ENCODE measurements around the gene ASIC2. TPM values are rescaled to one million over a fixed set of nuclear protein-coding genes. Genes with fewer than 3 reads are reported as not detected.

Gene ASIC2
- polyA plus RNA-seq, 3 donors: 0.10 TPM; not detected in 2

DNA sequence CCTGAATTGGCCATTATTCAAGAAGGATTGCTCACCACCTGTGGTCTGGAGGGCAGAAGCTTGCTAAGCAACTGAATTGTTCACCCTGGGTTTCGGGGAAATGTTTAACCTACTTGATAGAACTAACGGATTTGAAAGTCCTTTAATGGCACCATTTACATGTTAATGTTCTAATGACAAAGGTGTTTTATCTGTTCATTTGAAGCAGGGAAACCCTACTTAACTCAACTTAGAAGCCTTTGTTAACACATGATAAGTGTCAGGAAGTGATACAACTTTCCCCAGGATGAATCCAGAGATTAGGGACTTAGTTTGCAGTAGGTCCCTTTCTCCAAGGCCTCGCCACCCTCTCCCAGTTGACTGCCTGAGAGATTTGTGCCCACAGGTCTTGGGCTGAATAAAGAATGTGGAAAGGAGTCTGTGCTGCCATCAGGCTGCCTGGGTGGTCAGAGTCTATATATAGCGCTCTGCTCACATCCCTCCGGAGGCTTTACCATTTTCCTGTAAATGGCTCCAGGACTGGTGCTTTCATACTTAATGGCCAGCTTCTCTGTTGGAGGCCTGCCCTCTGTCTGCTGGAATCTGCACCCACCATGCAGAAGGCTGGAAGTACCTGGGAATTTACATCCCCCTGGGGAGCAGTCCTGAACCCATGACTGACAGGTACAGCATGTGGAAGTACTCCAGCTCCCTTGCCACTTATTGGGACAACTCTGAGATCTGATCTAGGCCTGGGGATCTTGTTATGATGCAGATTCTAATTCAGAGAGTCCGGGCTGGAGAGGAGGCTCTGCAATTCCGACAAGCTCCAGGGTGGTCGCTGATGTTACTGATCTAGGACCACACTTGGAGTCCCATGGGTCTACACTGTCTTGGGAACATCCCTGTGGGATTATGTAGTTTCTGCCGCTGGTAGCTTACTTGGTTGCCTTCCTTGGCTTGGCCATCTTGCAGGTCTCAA is 99.9 kb downstream of the ASIC2 start:
- H3K27ac ChIP-seq (ENCODE audit: low read depth, low read length): no peak overlapping the region
- WGBS, 3 donors: 40 to 67% (median 60%) methylated on average over 9 of the region's 9 CpGs

DNA sequence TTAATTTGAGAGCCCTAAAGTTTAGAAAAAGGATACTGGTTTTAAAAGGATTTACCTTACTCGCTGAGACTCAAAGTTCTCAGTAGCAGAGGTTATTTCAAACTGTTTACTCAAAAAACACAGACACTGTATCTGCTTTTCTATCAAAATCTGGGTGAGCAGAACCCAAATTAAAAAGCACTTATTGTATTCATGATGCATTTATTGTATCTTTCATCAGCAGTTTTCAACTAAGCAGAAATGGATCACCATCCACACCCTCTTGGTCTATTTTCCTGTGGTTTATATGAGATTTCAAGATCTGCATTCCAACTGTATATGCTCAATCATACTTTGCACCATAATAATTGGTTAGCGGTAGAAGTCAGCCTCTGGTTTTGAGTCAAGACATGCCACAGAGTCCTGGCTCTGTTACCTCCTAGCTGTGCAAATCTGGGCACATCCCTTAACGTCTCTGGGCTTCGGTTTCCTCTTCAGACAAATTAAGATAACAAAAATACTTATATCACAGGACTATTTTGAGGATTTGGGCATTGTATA is 109.5 kb downstream of the ASIC2 start:
- WGBS, 3 donors: 67 to 85% (median 77%) methylated on average over 4 of the region's 4 CpGs
- H3K27ac ChIP-seq (ENCODE audit: low read depth, low read length): no peak overlapping the region

DNA sequence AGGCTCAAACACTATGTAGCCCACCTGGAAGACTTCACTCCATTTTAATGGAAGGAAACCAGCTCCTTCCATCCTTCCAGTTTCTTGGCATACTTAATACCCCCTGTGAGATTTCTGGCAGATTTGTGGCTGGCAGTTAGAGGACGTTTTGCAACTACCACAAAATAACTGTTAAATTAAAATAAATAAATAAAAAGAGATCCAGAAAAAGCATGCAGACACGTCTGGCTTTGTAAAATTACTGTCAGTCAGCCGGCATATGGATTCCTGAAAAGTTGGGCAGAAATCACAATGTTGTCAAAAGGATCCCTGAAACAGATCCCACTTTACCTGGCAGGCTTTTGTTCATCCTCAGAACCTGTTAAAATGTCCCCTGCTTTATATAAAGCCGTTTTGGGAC is 113.9 kb downstream of the ASIC2 start:
- 49 to 62% (median 52%) methylated on average over 4 of the region's 4 CpGs for WGBS, 3 donors
- no peak overlapping the region for H3K27ac ChIP-seq (ENCODE audit: low read depth, low read length)

DNA sequence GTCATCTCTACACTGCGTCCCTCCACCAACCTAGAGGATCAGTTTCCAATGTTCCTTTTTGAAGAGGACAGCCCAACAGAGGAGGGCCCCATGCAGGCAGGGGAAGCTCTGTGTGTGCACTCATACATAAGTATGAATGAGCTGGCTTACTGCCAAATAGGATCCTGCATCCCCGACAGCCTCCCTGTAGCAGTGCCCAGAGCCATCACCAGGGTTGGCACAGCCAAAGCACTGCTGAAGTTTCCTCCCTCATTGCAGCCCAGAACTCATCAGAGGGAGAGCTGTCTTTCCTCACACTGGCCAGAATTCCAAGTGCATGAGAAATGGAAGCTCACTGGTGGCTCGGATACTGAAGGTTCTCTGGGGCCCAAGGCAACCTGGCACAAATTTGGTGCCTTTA is 114.4 kb downstream of the ASIC2 start:
- H3K27ac ChIP-seq (ENCODE audit: low read depth, low read length): no peak overlapping the region
- 64 to 68% (median 67%) methylated on average over 3 of the region's 3 CpGs for WGBS, 3 donors

DNA sequence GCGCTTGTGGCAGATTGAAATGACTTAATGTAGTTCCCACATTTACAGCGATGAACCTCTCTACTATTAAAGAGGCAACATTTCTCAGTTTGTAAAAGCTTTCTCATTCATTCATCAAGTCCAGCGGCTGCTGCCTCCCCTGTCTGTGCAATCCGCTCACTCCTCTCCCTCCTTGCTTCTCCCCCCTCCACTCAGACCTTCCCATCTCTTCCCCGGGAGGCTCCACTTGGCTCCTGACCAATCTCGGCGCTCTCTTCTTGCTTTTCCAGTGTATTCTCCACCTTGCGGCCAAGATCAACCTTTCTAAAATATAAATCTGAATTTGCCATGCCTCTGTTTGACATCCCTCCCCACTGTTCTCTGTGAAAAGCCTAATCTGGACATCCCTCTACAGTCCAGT is 117.5 kb downstream of the ASIC2 start:
- no peak overlapping the region for H3K27ac ChIP-seq (ENCODE audit: low read depth, low read length)
- 48 to 57% (median 51%) methylated on average over 8 of the region's 8 CpGs for WGBS, 3 donors

DNA sequence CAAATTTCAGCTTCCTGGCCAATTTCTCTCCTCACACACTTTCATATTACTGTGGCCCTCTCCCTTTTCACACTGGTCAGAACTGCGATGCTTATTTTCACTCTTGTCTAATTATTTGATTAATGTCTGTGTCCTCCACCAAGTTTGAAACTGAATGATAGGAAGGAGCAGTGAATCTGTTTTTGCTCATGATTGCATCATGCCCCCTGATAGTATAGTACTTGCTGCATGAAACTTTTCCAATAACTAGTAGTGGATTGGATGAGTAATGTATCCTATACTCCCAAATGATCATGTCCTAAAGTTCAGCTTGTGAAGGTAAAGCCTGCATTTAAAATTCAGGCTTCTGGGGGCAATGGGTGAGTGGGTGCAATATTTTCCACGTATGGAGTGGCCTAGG is 121.2 kb downstream of the ASIC2 start:
- no peak overlapping the region for H3K27ac ChIP-seq (ENCODE audit: low read depth, low read length)
- WGBS, 3 donors: 53 to 59% (median 56%) methylated on average over 2 of the region's 2 CpGs

DNA sequence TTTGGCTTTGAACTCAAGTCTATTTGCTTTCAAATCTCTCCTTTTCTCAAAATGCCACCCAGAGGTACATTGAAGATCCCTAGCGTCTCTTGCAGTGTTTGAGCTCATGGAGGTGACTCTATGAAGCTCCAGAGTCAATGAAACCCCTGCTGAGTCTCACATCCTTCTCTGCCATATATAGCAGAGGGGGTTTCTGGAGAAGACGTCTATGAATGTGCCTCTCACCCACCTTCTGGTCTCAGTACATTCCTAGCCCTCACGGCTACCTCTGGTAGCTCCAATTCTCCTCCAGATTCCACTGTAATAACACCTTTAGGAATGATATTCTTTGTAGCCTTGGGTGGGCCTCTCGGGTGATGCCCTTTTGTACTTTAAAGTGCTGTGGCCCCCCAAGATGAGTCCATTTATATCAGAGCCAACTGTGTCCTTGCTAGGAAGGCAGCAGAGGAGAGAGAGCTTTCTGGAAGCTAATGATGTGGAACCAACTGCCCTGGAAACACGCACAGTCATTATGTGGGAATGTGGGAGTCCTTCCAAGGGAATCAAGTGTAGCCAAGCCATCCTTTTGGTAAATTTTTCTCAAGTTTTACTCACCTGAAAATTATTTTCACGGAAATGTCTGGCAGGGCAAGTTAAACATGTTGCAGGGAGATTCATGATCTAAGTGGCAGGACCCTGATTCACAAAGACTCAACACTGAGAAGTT is 123.4 kb downstream of the ASIC2 start:
- no peak overlapping the region for H3K27ac ChIP-seq (ENCODE audit: low read depth, low read length)
- 61 to 75% (median 71%) methylated on average over 6 of the region's 6 CpGs for WGBS, 3 donors

DNA sequence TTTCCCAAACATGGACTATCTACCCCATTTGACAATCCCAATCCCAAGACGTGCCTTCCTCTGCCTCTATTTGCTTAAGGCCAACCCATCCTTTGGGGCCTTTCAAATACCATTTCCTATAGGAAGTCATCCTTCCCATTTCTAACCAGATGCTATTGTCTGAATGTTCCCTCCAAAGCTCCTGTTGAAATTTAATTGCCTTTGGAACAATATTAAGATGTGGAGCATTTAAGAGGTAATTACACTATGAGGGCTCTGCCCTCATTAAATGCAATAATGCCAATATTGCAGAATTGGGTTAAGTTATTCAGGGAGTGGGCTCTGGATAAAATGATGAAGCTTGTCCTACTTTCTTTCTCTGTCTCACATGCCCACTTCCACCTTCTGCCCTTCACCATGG is 125.4 kb downstream of the ASIC2 start:
- WGBS, 3 donors: 46 to 55% (median 46%) methylated on average over 1 of the region's 1 CpG

DNA sequence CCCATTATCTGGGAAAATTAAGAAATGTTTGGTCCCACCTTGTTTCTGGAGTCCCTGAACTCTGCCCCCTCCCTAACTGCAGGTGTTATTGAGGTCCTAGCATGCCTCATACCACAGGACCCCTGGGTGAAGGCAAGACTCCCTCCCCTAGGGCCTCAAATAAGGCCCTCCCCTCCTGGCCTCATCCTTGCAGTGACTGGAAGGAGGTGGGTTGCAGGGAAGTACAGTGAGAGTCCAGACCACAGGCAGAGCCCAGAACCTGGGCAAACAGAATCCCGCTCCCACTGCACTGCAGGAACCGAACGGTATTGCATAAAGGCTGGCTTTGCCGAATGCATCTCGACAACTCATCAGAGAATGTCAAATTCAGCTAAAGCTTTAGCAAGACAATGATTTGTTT is 126.6 kb downstream of the ASIC2 start:
- WGBS, 3 donors: 72 to 85% (median 79%) methylated on average over 5 of the region's 5 CpGs
- no peak overlapping the region for H3K27ac ChIP-seq (ENCODE audit: low read depth, low read length)

More for the DNA sequence above, 125.4 kb downstream of the ASIC2 start:
- no peak overlapping the region for H3K27ac ChIP-seq (ENCODE audit: low read depth, low read length)

DNA sequence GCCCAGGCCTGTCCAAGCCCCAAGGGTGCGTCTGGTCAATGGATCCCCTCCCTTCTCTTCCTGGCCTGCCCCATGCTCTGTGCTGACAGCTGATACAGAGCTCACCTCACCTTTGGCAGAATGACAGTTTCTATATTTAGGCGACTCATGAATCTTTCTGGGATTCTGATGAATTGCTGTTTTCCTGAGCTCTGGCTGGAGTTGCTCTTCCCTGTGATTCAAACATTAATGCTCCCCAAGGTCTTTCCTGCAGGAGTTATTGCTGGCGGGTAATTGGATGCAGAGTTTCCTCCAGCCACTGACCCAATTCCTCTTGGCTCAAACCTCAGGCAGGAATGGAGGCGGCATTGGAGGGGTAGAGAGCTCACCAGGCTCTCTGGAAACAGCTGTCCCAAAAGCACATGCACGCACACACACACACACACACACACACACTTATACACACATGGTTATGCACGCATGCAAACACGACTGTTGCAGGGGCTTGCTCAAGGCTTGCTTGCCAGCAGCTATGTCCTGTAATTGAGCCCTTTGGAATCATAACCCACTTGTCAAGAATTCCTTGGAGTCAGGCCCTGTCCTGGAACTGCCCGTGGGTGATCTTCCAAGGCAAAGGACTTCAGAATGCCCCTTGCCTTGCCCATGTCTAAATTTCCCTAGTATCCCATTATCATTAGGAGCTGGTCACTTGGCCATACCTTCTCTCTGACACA is 128.8 kb downstream of the ASIC2 start:
- H3K27ac ChIP-seq (ENCODE audit: low read depth, low read length): no peak overlapping the region
- 43 to 52% (median 49%) methylated on average over 8 of the region's 8 CpGs for WGBS, 3 donors

DNA sequence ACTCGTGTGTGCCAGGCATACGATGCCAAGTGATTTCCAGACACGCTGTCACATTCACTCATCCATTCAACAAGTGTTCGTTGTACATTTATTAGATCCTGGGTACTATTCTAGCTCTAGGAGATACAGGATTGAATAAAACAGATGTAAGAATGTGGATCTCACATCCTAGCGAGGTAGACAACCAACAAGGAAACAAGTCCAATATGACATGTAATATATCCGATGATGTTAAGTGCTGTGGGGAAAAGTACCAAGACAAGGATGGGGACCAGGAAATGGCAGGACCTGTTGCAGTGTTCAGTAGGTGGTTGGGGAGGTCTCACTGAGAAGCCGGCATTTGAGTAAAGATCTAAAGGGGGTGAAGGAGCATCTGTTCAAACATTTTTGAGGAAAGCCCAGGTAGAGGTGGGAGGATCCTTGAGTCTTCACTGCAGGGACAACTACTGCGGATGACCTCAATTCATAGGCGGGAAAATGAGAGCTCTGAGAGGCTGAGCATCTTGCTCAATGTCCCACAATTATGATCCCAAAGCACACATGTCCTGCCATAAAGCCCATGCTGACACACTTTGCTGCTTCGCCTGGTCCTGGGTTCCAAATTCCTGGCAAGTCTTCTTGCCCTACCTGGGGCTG is 129.4 kb downstream of the ASIC2 start:
- no peak overlapping the region for H3K27ac ChIP-seq (ENCODE audit: low read depth, low read length)
- 68 to 84% (median 78%) methylated on average over 10 of the region's 10 CpGs for WGBS, 3 donors

DNA sequence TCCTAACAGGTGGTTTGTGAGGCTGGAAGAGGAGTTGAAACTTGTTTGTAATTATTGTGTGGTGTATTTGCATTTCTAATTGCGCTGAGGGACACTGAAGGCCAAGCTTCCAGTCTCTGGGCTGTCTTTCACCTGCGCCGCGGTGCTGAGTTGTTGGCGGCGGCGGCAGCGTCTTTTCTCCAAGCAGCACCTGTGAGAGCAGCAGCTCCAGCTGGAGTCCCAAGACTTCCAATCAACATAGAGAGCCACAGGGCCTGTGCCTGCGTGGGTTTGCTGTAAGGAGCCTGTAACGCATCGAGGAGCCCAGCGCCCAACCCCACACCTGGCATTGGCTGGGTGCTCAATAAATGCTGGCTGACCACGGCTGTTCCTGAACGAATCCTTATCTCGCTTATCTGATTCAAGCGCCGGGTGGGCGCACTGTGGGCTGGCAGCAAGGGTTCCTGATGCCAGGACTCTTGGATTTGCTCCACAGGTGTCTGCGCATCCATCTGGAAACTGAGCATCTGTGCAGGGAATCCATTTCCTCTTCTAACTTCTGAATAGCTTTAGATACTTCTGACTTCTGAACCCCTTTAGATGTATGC is 138.1 kb downstream of the ASIC2 start:
- 53 to 79% (median 76%) methylated on average over 19 of the region's 19 CpGs for WGBS, 3 donors
- H3K27ac ChIP-seq (ENCODE audit: low read depth, low read length): no peak overlapping the region

DNA sequence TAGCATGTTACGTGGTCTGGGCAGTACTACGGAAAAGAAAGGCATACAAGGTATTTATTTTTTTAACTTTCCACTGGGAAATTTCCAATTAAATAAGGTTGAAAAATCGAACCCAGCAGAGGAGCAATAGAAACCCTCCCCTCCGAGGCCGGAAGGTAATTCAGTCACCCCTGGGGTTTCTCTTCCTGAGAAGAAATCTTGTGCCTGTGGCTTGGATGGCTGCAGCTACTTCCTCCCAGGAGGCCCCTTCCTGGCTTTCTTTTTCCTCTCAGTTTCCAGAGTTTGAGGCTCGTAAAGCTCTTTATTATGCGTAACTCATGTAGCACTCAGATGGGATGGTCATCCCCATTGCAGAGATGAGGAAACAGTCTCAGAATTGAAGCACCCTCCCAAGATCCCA is 140.3 kb downstream of the ASIC2 start:
- 29 to 47% (median 30%) methylated on average over 7 of the region's 7 CpGs for WGBS, 3 donors
- no peak overlapping the region for H3K27ac ChIP-seq (ENCODE audit: low read depth, low read length)

DNA sequence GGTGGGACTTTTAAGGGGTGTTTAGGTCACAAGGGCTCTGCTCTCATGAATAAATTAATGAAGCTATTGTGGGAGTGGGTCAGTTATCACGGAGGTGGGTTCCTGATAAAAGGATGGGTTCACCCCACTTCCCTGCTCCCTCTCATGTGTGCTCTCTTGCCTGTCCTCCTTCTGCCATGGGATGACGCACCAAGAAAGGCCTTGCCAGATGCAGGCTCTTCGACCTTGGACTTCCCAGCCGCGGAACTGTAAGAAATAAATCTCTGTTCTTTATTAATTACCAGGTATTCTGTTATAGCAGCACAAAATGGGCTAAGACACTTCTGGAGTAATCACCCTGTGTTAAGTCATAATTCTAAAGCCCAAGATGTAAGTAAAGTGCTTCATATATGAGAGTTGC is 141.5 kb downstream of the ASIC2 start:
- WGBS, 3 donors: 69 to 99% (median 86%) methylated on average over 5 of the region's 5 CpGs
- no peak overlapping the region for H3K27ac ChIP-seq (ENCODE audit: low read depth, low read length)

DNA sequence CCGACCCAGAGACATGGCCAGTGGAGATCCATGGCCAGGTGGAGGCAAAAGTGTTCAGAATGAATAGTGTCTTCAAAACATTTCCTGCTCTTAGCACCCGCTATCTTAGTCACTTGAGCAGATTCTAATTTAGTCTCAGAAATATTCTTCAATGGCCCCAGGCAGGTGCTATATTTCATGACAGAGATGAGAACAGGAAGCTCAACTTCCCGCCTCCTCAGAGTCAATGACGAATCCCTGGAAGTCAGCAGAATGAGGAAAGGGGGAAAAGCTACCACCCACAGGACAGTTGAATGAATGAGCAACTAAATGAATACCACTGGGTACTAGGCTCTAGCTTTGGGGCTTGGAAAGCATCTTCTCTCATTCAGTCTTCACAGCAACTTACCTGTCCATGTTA is 147.2 kb downstream of the ASIC2 start:
- H3K27ac ChIP-seq (ENCODE audit: low read depth, low read length): no peak overlapping the region
- WGBS, 3 donors: 65 to 68% (median 66%) methylated on average over 4 of the region's 4 CpGs

DNA sequence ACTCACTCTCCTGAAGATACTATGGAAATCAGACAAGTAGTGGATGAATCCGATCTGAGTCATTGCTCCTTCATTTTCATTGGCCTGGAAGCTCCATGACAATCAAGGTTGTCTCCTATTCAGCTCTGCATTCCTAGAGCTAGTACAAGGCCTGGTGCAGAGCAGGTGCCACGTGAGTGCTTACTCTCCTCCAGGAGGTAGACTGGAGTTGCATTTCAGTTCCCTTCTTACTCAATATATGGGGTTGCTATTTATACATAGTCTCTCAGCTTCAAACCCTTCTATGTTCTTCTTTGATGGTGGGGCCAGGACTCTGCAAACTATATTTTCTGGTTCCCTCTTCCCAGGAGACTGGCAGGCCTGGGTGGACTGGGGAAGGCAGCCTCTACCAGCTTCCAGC is 148.3 kb downstream of the ASIC2 start:
- no peak overlapping the region for H3K27ac ChIP-seq (ENCODE audit: low read depth, low read length)
- WGBS, 3 donors: 57 to 84% (median 77%) methylated on average over 2 of the region's 2 CpGs

DNA sequence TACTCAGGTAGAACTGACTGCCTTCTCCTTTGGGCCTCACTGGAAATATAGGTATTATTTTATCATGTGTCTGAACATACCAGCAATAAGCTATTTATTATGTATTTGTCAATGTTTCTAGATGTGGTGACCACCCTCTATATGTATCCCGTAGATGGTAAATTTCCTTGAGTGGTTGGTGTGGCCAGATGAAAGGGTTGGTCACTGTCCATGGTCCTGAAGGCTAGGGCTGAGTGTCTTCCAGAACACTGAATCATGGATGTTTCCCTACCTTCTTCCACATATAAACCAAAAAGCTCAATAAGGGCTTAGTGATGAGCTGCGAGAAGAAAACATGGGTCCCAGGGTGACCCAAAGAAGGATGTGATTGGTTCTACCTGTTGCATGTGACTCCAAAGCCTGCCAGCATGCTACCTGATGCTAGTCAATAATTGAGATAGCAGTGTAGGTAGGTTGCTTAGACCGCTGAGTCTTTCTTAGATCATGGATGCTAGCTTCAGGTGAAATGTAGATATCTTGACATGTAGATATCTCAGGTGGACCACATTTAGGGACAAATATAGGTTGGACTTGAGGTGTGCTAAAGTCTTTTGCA is 150.3 kb downstream of the ASIC2 start:
- WGBS, 3 donors: 52 to 65% (median 64%) methylated on average over 3 of the region's 3 CpGs

More for the DNA sequence above, 150.3 kb downstream of the ASIC2 start:
- no peak overlapping the region for H3K27ac ChIP-seq (ENCODE audit: low read depth, low read length)
